Esophagus squamous epithelium (tissue), 4 donors: ENCODE measurements around the gene MOAP1.

Experiments used
- CTCF ChIP-seq, 6 experiments: fragments of 450-650 bp in 4 of 6; fragments of 200-600 bp in 2 of 6; sonication (generic) in 2 of 6; IDR thresholded peaks; one replicate each; pipeline ENCODE4 v1.5.1; 2016 to 2019; ENCODE audit warnings: antibody characterized with exemption in 6 of 6, mild to moderate bottlenecking in 4 of 6, moderate library complexity in 4 of 6
- POLR2A ChIP-seq, 4 donors: fragments of 450-650 bp; IDR thresholded peaks; one replicate each; pipeline ENCODE4 v1.6.1; 2017; ENCODE audit warnings: antibody characterized with exemption in 4 of 4, mild to moderate bottlenecking in 4 of 4, moderate library complexity in 3 of 4

- TF ChIP-seq CTCF (IDR thresholded peaks at IDR 0.05) (no peak), POLR2A (IDR thresholded peaks at IDR 0.05) (no peak)
Observed at GRCh38 chr14:93148979-93149378, 35.7 kb downstream of the MOAP1 start.
